Measurements from ENCODE around the gene FZD1. TPM values are rescaled to one million over a fixed set of nuclear protein-coding genes. Genes with fewer than 3 reads are reported as not detected.

Gene FZD1
- total and polyA plus RNA-seq, 8 donors, result 2.0 to 10.5 (median 5.1) TPM

GRCh38 chr7:91319351-91319750 lies 55.1 kb downstream of the FZD1 start:
- no peaks in the 10 kb centered on the region for H3K4me1 ChIP-seq
- no peaks in the 10 kb centered on the region for H3K27me3 ChIP-seq
- no peak for ATAC-seq
- WGBS, 2 donors, result 41 to 63% methylated on average over 4 of the region's 4 CpGs
- no peak for DNase-seq
- no peaks in the 10 kb centered on the region for H3K9me3 ChIP-seq
- intact Hi-C loops (cut with DNase I), result no loop called here
- FAIRE-seq, result no peak
- TF ChIP-seq, protein P1, sequence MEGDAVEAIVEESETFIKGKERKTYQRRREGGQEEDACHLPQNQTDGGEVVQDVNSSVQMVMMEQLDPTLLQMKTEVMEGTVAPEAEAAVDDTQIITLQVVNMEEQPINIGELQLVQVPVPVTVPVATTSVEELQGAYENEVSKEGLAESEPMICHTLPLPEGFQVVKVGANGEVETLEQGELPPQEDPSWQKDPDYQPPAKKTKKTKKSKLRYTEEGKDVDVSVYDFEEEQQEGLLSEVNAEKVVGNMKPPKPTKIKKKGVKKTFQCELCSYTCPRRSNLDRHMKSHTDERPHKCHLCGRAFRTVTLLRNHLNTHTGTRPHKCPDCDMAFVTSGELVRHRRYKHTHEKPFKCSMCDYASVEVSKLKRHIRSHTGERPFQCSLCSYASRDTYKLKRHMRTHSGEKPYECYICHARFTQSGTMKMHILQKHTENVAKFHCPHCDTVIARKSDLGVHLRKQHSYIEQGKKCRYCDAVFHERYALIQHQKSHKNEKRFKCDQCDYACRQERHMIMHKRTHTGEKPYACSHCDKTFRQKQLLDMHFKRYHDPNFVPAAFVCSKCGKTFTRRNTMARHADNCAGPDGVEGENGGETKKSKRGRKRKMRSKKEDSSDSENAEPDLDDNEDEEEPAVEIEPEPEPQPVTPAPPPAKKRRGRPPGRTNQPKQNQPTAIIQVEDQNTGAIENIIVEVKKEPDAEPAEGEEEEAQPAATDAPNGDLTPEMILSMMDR (IDR thresholded peaks at IDR 0.05), result no peak
- H3K27ac ChIP-seq, result no peak overlapping the region
- no peaks in the 10 kb centered on the region for H3K36me3 ChIP-seq
- no peak overlapping the region for H3K4me3 ChIP-seq

DNA sequence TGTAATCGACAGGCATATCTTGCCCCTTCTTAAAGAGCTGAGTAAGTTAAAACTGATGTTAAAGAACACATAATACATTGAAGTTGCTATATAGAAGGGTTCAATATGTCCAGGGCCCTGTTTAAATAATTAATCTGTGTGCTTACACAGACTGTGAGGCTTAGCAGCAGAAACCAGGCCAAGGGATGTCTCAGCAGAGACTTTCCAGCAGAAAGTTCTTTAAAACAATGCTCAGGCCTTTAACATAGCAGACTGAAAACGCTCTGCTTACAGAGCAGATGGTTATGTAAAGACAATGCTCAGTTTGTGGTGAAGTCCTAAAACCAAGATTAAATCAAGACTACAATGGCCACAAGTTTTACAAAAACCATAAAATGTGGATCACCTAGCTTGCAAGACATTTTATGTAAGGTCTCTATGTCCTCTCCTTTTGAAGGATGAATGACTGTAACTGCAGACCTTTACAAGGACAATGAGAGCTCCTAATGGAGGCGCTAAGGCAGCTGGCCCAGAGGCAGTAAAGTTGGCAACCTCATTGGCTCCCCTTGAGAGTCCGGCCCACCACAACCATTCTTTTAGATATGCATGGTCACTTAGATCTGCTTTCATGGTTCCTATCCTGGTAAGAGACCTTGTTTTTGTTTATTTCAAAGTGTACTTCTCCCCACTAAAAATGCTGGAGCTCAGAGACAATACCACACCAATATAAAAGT lies 56.3 kb downstream of the FZD1 start:
- H3K4me1 ChIP-seq, result no peaks in the 10 kb centered on the region
- H3K27me3 ChIP-seq, result no peaks in the 10 kb centered on the region
- no peak overlapping the region for H3K4me3 ChIP-seq
- H3K27ac ChIP-seq, result no peak overlapping the region
- no peak for FAIRE-seq
- no peaks in the 10 kb centered on the region for H3K9me3 ChIP-seq
- ATAC-seq, result no peak
- H3K36me3 ChIP-seq, result no peaks in the 10 kb centered on the region
- no peak for DNase-seq
- WGBS, 2 donors, result 77 to 86% methylated on average over 4 of the region's 4 CpGs
- TF ChIP-seq, protein P1 (IDR thresholded peaks at IDR 0.05), result no peak
- intact Hi-C loops (cut with DNase I), result no loop called here
